Keratinocyte (primary cell): Measurements from ENCODE around the gene CD55.

ENCODE experiments used
- CTCF ChIP-seq, 3 experiments: IDR thresholded peaks in 1 of 3; conservative IDR thresholded peaks in 1 of 3; optimal IDR thresholded peaks in 1 of 3; 2 replicates in 2 of 3; 3 replicates in 1 of 3; pipeline versions ENCODE3 to v1.5.1; 2011; ENCODE audit warnings: low read length in 3 of 3, mild to moderate bottlenecking in 3 of 3, moderate library complexity in 2 of 3, control low read depth in 1 of 3, inconsistent platforms in 1 of 3; ENCODE audit not compliant: insufficient read depth in 2 of 3; ENCODE audit errors: extremely low read depth in 1 of 3
- EZH2 ChIP-seq: IDR thresholded peaks from one replicate; pipeline ENCODE4 v1.6.1; 2012; ENCODE audit warnings: inconsistent platforms, mild to moderate bottlenecking, low read length, moderate library complexity

GRCh38 chr1:207311888-207312603 lies 9.4 kb upstream of the CD55 start:
- TF ChIP-seq CTCF (optimal IDR thresholded peaks at IDR 0.05 in 1 of 3, IDR thresholded peaks at IDR 0.05 in 1 of 3, conservative IDR thresholded peaks at IDR 0.05 in 1 of 3; ENCODE audit: extremely low read depth in 1 of 3, insufficient read depth in 2 of 3, low read length in 3 of 3) (no peak), EZH2 (no peak)
